NCI-H2171 treated with DMSO at 0.1 percent for 48 hours (cell line): Measurements from ENCODE around the gene MIOX.
"Not testable (repeated sequence)": the region's sequence is repeated elsewhere in the genome, so short reads cannot be mapped to it uniquely, and the experiment has no call there.

Source experiments
- DNase-seq: peaks from one replicate; lab custom pipeline; 2025; lab: John Stamatoyannopoulos, UW

The MIOX gene

DNA sequence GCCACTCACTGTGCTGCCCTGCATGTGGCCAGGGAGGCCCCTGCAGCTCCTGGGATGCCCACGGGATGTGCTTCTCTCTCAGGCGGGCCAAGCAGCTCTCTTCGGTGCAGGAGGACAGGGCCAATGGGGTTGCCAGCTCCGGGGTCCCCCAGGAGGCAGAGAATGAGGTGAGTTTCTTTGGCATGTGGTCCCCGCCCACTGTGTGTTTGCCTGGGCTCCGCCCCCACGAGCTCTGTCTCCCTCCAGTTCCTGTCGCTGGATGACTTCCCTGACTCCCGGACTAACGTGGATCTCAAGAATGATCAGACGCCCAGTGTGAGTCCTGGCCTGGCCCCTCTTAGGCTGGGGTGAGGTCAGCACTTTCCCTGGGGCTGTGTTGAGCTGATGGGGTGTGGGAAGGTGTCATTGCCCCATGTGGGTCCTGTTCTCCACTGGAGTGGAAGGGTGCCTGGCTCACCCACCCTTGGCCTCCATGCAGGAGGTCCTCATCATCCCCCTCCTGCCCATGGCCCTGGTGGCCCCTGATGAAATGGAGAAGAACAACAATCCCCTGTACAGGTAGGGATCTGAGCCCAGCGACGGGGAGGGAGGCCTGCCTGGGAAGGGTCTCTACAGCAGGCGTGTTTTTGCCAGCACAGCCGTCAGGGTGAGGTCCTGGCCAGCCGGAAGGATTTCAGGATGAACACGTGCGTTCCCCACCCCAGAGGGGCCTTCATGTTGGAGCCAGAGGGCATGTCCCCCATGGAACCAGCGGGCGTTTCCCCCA is 31.0 kb downstream of the MIOX start:
- no peak for DNase-seq

DNA sequence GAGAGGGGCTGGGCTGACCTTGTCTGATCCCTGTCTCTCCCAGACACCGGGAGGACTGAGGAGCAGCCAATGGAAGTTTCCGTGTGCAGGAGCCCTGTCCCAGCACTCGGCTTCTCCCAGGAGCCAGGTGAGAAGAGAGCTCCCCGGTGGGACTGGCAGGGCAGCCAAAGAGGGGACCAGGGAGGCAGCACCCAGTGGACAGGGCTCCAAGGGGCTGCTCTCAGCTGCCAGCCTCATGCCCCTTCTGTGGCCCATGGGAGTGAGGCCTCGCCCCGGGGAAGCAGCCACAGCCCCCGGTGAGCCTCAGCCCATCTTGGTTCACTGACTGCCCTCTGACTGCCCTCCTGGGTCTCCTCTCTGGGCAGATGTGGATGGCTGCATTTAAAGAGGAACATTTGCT is 31.9 kb downstream of the MIOX start:
- DNase-seq, result no peak

DNA sequence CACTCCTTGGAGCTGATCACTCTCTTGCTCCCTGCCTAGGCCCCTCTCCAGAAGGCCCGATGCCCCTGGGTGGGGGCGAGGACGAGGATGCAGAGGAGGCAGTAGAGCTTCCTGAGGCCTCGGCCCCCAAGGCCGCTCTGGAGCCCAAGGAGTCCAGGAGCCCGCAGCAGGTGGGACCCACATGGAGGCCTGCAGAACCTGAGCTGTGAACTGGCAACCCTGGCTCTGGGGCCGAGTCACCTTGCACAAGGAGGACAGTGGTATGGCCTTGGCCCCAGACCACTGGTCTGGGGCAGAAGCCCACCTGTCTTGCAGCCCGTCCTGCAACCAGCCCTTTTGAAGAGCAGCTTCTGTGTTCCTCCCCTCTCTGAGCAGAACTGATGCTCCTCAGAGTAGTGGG is 32.5 kb downstream of the MIOX start:
- no peak for DNase-seq

DNA sequence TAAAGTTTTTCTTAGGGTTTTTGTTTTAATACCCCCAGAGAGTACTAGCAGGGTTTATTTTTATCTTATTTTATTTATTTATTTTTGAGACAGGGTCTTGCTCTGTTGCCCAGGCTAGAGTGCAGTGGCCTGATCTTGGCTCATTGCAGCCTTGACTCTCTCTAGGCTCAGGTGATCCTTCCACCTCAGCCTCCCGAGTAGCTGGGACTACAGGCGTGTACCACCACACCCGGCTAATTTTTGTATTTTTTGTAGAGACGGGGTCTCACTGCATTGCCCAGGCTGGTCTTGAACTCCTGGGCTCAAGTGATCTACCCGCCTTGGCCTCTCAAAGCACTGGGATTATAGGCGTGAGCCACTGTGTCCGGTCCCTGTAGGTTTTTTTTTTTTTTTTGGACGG is 33.5 kb downstream of the MIOX start:
- DNase-seq, result not testable (repeated sequence)

DNA sequence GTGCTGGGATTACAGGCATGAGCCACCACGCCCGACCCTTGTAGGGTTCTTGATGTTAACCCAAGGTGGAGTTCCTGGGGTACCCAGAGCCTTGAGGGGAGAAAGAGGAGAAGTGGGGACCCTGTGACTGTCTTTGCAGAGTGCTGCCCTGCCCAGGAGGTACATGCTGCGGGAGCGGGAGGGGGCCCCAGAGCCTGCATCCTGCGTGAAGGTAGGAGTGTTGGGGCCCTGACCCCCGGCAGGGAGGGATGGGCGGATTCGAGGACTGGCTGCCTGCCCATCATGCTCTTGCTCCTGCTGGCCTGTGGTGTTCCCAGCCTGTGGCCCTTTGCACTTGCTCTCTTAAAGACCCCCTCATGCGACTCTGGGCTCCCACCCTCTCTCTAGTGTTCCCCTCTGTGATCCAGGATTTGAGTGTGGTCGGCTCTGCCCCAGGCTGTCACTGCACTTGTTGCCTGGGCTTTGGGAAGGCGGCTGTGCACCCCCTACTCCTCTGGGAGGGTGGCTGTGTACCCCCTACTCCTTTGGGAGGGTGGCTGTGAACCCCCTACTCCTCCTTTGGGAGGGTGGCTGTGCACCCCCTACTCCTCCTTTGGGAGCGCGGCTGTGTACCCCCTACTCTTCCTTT is 34.3 kb downstream of the MIOX start:
- no peak for DNase-seq

DNA sequence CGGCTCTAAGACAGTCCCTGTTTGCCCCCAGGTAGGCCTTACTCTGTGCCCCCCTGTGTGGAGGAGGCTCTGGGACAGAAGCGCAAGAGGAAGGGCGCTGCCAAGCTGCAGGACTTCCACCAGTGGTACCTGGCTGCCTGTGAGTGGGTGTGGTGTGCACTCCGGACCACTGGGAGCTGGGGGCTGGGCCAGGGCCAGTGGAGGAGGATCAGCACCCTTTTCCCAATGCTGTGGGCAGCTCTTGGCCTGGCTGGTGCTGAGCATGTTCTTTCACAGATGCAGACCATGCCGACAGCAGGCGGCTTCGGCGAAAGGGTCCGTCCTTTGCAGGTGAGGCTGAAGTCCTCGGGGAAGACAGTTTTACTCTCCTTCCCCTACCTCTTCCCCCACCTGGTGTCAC is 35.1 kb downstream of the MIOX start:
- no peak for DNase-seq

DNA sequence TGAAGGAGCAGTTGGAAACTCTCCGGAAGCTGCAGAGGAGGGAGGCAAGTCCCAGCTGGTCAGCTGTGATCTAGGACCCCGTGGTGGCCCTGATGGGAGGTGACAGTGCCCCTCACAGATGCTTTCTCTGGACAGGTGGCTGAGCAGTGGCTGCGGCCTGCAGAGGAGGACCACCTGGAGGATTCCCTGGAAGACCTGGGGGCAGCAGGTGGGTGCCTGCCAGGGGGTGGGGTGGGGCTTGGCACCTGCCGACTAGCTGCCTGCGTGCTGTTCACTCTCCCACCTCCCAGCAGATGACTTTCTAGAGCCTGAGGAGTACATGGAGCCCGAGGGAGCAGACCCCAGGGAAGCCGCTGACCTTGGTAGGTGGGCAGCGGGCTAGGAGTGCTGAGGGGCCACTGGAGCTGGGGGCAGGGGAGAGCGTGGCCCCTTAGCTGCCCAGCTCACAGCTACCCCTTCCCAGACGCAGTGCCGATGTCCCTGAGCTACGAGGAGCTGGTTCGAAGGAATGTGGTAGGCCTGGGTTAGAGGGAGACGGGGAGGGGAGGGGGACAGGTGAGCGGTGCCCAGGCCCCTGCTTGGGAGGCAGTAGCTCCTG is 35.6 kb downstream of the MIOX start:
- no peak for DNase-seq

DNA sequence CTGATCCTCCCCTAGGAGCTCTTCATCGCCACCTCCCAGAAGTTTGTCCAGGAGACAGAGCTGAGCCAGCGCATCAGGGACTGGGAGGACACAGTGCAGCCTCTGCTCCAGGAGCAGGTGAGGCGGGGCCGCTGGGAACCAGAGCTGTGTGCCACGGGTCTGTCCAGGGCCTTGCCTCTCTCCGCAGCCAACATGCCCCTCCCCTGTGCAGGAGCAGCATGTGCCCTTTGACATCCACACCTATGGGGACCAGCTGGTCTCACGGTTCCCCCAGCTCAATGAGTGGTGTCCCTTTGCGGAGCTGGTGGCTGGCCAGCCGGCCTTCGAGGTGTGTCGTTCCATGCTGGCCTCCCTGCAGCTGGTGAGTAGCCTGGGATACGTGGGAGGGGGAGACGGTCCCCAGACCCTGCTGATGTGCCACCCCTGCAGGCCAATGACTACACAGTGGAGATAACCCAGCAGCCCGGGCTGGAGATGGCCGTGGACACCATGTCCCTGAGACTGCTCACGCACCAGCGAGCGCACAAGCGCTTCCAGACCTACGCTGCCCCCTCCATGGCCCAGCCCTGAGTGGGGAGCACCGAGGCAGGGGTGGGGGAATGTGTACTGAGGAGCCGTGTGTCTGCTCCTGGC is 36.3 kb downstream of the MIOX start:
- DNase-seq, result no peak

DNA sequence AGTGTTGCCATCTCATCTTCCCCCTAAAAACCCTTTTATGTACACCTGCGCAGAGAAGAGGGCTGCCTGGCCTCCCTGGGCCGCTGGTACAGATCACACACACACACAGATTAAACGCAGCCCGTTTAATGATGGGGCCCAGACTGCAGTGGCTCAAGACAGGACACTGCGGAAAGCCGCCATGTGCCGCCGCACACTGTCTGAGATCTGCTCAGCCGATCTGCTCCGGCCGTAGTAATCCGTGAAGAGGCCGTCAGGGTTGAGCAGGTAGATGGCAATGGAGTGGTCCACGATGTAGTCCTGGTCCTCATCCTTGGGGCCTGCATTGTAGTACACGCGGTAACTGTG is 36.8 kb downstream of the MIOX start:
- no peak for DNase-seq

DNA sequence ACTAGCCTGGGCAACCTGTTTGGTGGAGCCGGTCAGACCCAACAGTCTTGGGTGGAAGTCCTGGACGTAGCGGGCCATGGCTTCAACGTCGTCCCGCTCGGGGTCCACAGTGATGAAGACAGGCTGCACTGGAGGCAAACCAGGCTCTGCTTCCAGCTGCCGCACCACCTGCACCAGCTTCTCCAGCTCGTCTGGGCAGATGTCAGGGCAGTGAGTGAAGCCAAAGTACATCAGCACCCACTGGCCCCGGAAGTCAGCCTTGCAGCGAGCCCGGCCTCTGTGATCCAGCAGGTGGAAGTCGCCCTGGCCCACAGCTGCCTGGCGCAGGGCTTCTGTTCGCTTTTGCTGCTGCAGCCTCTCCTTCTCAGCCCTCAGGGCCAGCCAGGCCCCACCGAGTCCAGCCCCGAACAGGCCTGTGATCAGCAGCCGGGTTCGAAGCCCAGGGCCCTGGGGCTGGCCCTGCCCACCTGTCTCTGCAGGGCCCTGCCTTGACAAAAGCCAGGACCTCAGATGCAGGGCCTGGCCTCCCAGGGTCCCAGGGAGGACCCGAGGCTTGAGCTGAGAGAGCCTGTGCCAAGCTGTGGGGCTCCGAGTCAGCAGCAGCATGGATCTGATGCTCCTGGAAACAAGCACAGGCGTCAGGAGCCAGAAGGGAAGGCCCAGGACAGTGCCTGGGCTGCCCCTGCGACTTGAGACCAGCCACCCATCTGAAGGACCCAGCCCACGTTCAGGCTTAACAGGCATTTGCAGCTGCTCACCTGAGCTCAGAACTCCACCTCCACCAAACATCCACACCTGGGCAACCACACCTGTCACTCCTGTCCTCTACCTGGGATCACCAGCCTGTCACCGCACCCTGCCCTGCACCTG is 37.4 kb downstream of the MIOX start:
- DNase-seq, result peak; percentile 54

DNA sequence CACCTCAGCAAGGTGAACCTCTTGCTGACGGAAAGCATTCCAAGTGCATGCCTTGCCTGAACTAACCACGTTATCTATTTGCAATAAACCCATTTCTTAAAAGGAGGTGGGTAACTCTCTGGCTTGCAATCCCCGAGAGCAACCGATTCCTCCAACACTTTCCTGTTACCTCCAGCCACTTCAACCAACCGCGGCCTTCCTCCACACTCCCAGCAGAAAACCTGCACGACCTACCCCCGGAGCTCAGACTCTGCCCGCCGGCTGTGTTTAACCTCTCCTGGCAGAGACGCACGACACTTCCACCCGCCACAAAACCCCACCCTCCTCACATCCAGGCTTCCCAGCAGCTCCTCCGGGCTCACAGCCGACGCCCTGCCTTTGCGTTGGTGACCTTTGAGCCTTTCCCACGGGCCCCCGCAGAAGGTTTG is 38.0 kb downstream of the MIOX start:
- DNase-seq, result peak; percentile 59

DNA sequence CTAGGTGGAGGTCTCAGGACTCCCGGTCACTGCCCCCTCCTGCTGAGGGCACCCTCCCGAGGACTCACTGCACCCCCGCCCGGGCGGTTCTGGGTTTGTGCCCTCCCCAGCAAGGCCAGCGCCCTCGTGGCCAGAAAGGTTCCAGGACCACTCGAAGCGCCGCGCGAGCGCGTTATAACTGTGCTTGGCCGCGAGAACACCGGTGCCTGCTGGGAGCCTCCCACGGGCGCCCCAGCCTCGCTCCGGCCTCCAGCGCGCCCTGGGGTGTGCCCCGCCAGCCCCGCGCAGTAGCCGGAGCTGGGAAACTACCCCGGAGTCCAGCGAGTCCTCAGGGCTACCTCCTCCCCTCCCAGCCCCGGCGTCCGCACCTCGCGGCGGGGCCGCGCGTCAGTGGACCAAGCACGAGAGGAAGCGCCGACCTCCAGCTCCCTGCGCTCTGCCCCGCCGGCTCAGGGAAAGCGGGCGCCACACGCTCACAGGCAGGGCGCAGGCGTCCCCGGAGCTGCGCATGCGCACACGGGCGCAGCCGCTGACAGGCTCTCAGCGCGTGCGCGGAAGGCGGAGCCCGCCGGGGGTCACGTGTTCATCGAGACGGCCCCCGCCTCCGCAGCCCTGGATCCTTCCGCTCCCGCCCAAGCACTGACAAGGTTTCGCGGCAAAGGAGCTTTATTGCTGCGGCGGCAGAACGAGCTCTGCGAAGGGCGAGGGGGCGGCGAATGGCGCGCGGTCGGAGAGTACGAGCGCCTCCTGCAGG is 38.6 kb downstream of the MIOX start, which contains the start of gene SCO2:
Gene SCO2, minus strand, starts transcription at position 495 of the 754 bp plus-strand sequence. CDS start 1,187 bp downstream, outside the sequence.
- DNase-seq, result peak; percentile 96

DNA sequence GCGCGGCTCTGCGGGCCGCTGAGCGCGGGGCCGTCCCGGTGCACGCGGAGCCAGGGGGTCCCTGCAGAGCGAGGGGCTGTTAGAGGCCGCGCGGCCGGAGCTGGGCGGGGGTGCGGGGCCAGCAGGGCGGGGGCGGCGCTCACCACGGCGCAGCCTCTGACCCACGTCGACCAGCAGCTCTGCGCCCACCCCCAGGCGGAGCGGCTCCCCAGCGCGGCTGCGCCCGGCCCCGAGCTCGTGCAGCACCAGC is 39.1 kb downstream of the MIOX start:
- no peak for DNase-seq

DNA sequence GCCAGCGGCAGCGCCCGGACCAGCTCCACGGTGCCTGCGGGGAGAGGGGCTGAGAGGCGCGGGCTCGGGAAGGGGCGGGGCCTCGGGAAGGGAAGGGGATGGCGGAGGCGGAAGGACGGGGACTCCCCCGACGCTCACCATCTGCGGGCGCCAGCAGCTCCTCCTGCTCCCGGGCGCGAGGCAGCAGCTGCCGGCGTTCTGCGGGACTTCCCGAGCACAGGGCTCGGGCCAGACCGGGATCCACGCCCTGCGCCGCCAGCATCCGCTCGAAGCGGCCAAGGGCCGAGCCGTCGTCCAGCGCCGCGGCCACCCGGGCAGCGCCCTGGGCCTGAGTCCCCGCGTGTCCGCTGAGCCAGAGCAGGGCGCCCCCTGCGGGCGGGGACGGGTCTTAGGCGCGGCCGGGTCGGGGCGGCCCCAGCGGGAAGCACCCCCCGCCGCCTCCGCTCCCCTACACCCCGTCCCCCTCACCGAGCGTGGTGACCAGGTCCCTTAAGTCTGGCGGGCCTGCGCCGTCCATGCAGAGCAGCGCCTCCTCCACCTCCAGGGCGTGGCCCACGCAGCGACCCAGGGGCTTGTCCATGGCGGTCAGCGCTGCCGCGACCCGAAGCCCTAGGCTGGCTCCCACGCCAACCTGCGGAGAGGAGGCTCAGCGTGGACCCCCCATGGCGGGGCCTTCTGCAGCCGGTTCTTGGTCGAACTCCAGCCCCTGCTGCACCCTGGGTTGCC is 39.6 kb downstream of the MIOX start:
- DNase-seq, result peak; percentile 86

DNA sequence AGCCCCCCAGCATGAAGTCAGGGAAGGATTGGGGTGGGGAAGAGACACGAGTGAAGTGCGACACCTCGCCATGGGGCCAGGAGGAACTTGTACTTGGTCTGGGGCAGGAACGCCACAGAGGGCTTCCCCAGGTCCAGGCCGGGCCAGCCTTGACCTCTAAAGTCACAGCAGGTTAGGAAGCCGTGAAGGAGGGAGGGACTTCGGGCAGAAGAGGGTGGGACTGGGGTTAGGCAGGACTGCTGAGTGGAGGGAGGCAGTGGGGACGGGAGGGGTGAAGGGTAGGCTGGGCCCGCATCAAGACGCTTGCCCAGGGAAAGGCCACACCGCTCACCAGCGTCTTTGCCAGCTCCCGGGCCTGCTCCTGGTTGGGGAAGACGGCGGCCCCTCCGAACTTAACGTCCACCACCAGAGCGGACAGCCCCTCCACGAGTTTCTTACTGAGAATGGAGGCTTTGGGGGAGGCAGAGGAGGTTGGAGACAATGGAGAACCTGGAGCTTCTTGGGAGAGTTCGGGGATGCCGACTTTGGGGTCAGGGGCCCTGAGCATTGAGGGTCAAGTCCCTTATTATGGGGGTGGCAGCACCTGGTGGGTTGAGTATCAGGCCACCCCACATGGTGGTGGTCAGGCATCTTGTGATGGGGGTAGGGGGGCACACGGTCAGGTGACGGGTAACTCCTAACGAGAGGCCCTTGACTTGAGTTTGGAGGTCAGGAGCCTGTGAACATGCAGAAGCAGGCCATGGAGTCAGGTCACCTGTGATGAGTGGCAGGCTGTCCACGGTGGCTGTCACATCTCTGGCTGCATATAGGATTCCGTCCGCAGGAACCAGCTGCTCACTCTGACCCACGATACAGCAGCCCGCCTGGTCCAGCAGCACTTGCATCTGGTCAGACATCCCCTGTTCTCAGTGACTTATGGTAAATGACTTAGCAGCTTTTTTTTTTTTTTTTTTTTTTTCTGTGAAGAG is 40.5 kb downstream of the MIOX start:
- no peak for DNase-seq

DNA sequence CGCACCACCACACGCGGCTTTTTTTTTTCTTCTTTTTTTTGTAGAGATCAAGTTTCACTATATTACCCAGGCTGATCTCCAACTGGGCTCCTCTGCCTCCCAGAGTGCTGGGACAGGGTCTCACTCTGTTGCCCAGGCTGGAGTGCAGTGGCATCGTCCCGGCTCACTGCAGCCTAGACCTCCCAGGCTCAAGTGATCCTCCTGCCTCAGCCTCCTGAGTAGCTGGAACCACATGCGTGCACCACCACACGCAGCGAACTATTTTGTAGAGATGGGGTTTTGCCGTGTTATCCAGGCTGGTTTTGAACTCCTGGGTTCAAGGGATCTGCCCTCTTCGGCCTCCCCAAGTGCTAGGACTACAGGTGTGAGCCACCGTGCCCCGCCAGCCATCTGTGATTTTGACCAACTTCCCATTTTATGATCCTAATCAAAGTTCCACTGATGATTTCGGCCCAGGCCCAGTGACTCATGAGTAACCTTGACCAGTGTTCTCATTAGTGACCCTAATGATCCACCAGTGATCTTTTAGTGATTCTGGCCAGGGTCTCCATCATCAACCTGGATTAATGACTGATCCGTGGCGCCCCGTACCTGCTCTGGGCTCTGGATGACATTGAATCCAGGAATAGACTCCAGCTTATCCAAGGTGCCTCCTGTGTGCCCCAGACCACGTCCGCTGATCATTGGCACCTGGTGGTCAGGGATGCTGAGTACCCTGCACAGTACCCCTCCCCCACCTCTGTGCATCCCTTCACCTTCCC is 41.4 kb downstream of the MIOX start:
- DNase-seq, result no peak

DNA sequence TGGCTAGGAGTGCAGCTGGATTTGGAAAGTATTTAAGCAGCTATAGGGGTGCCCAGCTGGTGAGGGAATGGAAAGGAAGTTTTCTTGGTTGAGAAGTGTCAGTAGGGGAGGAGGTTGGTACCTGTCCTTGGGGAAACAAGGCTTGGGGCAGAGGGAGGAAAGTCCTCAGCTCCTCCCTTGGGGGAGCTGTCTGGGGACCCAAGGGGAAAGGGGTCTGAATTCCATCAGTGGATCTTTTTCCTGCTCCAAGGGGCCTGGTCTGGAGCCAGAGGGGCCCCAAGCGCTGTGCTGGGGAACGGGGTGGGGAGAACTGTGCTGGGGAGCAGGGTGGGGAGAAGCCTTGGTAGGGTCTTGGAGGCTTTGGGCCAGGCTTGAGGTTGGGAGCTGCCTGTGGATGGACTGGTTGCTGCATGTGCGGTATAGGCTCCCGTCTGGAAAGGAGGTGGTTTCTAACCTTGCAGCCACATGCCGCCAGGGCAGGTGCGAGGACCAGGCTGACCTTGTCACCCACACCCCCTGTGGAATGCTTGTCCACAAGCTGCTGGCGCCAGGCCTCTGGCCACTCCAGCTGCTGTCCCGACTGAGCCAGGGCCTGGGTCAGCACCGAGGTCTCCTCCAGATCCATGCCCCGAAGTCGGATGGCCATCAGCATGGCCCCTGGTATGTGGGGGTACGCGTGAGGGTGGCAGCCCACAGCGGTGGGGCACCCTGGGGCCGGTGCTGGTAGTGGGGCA is 42.2 kb downstream of the MIOX start:
- no peak for DNase-seq

DNA sequence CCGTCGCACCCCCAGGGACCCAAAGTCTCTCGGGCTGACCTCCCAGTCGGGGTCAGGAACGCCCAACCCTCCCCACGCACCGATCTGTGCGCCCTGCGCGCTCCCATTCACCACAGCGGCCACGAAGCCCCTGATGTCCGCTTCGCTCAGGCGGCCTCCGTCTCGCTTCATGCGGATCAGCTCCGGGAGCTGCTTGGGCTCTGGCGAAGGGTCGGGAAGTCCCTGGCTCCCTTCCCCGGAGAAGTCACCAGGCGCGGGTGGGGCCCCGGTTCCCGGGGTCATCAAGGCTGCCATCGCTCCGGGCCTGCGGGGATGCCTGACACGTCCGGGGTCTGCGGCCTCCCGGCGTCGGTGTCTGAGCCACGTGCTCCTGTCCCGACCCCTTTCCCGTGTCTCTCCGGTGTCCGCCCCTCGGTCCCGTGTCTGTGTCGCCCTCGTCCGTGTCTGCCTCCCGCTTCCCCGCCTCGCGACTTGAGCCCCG is 42.8 kb downstream of the MIOX start:
- DNase-seq, result no peak
